ENCODE data around the gene SPATA45. TPM values are rescaled to one million over a fixed set of nuclear protein-coding genes. Genes with fewer than 3 reads are reported as not detected.

SPATA45 gene
- total and polyA plus RNA-seq, 2 of the 13 experiments (the other 11 are each of a cell fraction or from before 2014, with no cell fraction given): 0.17 to 0.64 TPM

DNA sequence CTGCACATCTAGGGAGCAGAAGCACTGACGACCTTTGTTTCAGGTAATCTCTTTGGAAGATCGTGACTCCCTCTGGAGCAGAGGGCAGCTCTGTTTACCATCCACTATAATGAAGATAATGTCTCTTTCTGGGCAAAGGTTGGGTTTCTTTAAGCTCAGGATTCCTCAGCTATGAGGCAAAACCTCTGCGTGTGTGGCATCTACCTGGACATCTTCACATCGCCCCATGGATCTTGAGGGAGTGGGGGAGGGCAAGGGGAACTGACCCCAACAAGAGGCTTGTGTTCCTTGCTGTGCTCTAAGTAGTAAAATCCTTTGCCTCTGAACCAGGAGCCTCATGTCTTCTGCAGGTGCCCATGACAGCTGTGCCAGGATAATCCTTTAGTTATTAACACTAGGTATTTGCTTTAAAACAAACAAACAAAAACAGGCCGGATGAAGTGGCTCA is 19.6 kb downstream of the SPATA45 start (continued):
- TF ChIP-seq, protein P1, sequence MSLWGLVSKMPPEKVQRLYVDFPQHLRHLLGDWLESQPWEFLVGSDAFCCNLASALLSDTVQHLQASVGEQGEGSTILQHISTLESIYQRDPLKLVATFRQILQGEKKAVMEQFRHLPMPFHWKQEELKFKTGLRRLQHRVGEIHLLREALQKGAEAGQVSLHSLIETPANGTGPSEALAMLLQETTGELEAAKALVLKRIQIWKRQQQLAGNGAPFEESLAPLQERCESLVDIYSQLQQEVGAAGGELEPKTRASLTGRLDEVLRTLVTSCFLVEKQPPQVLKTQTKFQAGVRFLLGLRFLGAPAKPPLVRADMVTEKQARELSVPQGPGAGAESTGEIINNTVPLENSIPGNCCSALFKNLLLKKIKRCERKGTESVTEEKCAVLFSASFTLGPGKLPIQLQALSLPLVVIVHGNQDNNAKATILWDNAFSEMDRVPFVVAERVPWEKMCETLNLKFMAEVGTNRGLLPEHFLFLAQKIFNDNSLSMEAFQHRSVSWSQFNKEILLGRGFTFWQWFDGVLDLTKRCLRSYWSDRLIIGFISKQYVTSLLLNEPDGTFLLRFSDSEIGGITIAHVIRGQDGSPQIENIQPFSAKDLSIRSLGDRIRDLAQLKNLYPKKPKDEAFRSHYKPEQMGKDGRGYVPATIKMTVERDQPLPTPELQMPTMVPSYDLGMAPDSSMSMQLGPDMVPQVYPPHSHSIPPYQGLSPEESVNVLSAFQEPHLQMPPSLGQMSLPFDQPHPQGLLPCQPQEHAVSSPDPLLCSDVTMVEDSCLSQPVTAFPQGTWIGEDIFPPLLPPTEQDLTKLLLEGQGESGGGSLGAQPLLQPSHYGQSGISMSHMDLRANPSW (CRISPR knock-in tag; IDR thresholded peaks at IDR 0.05; ENCODE audit: borderline replicate concordance): peak; percentile 49; the same call in 1 of the 2 replicates
- TF ChIP-seq HNRNPK (IDR thresholded peaks at IDR 0.05; ENCODE audit: low read depth, low read length, poor library complexity, severe bottlenecking): no peak
- TF ChIP-seq MIER3 (CRISPR knock-in tag; IDR thresholded peaks at IDR 0.05; ENCODE audit: borderline replicate concordance): peak; percentile 22; the same call in 1 of the 2 replicates
- peak; percentile 62; the same call in 1 of the 2 replicates for TF ChIP-seq SALL1 (CRISPR knock-in tag; IDR thresholded peaks at IDR 0.05)
- no peak; the same call in 1 of the 2 replicates for TF ChIP-seq BCL3 (CRISPR knock-in tag; IDR thresholded peaks at IDR 0.05)
- TF ChIP-seq SALL2 (CRISPR knock-in tag; IDR thresholded peaks at IDR 0.05): 0 out of 2 replicates have a peak, but pooled peaks have one; percentile 7
- no peak for TF ChIP-seq ZFP90 (CRISPR knock-in tag; IDR thresholded peaks at IDR 0.05; ENCODE audit: borderline replicate concordance)
- no peak for TF ChIP-seq ZNF773 (CRISPR knock-in tag; IDR thresholded peaks at IDR 0.05; ENCODE audit: borderline replicate concordance)
- TF ChIP-seq SYNCRIP (IDR thresholded peaks at IDR 0.05; ENCODE audit: insufficient read depth, low read depth, low read length): no peak
- 0 out of 2 replicates have a peak, but pooled peaks have one; percentile 56 for TF ChIP-seq MTA1 (CRISPR knock-in tag; IDR thresholded peaks at IDR 0.05; ENCODE audit: borderline replicate concordance)
- no peak for TF ChIP-seq ARNT2 (CRISPR knock-in tag; IDR thresholded peaks at IDR 0.05; ENCODE audit: low read depth)
- TF ChIP-seq ZNF530 (CRISPR knock-in tag; IDR thresholded peaks at IDR 0.05; ENCODE audit: low read depth): no peak
- TF ChIP-seq DPF2 (CRISPR knock-in tag; IDR thresholded peaks at IDR 0.05; ENCODE audit: borderline replicate concordance, low read depth): peak; percentile 78
- TF ChIP-seq SP140L (CRISPR knock-in tag; IDR thresholded peaks at IDR 0.05; ENCODE audit: borderline replicate concordance): no peak
- no peak for TF ChIP-seq ZNF709 (CRISPR knock-in tag; IDR thresholded peaks at IDR 0.05)
- TF ChIP-seq NBN (conservative IDR thresholded peaks at IDR 0.05): no peak
- no peak for TF ChIP-seq ONECUT2 (CRISPR knock-in tag; IDR thresholded peaks at IDR 0.05)
- no peak for TF ChIP-seq ZNF44 (CRISPR knock-in tag; IDR thresholded peaks at IDR 0.05)
- TF ChIP-seq FOXK2 (IDR thresholded peaks at IDR 0.05): no peak
- TF ChIP-seq KAT8 (CRISPR knock-in tag; IDR thresholded peaks at IDR 0.05): peak; percentile 44; the same call in 1 of the 2 replicates
- no peak for TF ChIP-seq ZNF549 (CRISPR knock-in tag; IDR thresholded peaks at IDR 0.05)
- TF ChIP-seq ZNF788 (CRISPR knock-in tag; IDR thresholded peaks at IDR 0.05; ENCODE audit: borderline replicate concordance): no peak
- peak; percentile 72; the same call in 1 of the 2 replicates for TF ChIP-seq NR2F2 (IDR thresholded peaks at IDR 0.05; ENCODE audit: borderline replicate concordance, low read depth)
- no peak for TF ChIP-seq PATZ1 (CRISPR knock-in tag; IDR thresholded peaks at IDR 0.05)

Measured in HepG2 (cell line).